GM18517 (cell line): ENCODE data around the gene ACAD11.
"Not testable (repeated sequence)": the region's sequence is repeated elsewhere in the genome, so short reads cannot be mapped to it uniquely, and the experiment has no call there.

Source experiments
- ATAC-seq: cut with Tn5 transposase; IDR thresholded peaks from one replicate; pipeline ENCODE4 v1.9.1; 2021; ENCODE audit warnings: mild to moderate bottlenecking, moderate library complexity; ENCODE audit not compliant: unreplicated experiment

ACAD11 gene

GRCh38 chr3:132606085-132606484 is 53.5 kb downstream of the ACAD11 start:
- no peak for ATAC-seq

- no peak for ATAC-seq
Measured at GRCh38 chr3:132605374-132605792, 54.2 kb downstream of the ACAD11 start.

- ATAC-seq, result not testable (repeated sequence)
Measured at GRCh38 chr3:132600614-132601013, 59.0 kb downstream of the ACAD11 start.

- ATAC-seq, result no peak
Measured at GRCh38 chr3:132598181-132598580, 61.4 kb downstream of the ACAD11 start.

- no peak for ATAC-seq
Measured at GRCh38 chr3:132597660-132598059, 61.9 kb downstream of the ACAD11 start.

- no peak for ATAC-seq
Measured at GRCh38 chr3:132596816-132597433, 62.7 kb downstream of the ACAD11 start, which contains the start of gene ACKR4. Gene ACKR4 (plus strand): TSS chr3:132597270. CDS start chr3:132600398, 3,128 bp downstream.

GRCh38 chr3:132596326-132596725 is 63.3 kb downstream of the ACAD11 start:
- ATAC-seq, result no peak

GRCh38 chr3:132595014-132595413 is 64.6 kb downstream of the ACAD11 start:
- no peak for ATAC-seq

- ATAC-seq, result no peak
Measured at GRCh38 chr3:132594498-132594897, 65.1 kb downstream of the ACAD11 start.

- no peak for ATAC-seq
Measured at GRCh38 chr3:132593947-132594323, 65.7 kb downstream of the ACAD11 start.

GRCh38 chr3:132593241-132593946 is 66.2 kb downstream of the ACAD11 start:
- ATAC-seq, result no peak

GRCh38 chr3:132592216-132592615 is 67.4 kb downstream of the ACAD11 start:
- ATAC-seq, result no peak

- ATAC-seq, result no peak
Measured at GRCh38 chr3:132587401-132587800, 72.2 kb downstream of the ACAD11 start.

- ATAC-seq, result no peak
Measured at GRCh38 chr3:132573797-132574211, 85.8 kb downstream of the ACAD11 start.

- no peak for ATAC-seq
Measured at GRCh38 chr3:132570016-132570415, 89.6 kb downstream of the ACAD11 start.

GRCh38 chr3:132569580-132569979 is 90.0 kb downstream of the ACAD11 start:
- no peak for ATAC-seq

- ATAC-seq, result no peak
Measured at GRCh38 chr3:132569153-132569552, 90.5 kb downstream of the ACAD11 start.

- no peak for ATAC-seq
Measured at GRCh38 chr3:132568422-132568821, 91.2 kb downstream of the ACAD11 start.

- no peak for ATAC-seq
Measured at GRCh38 chr3:132564070-132564465, 95.5 kb downstream of the ACAD11 start.

GRCh38 chr3:132563420-132564069 is 96.1 kb downstream of the ACAD11 start:
- ATAC-seq, result no peak

- no peak for ATAC-seq
Measured at GRCh38 chr3:132561003-132561402, 98.6 kb downstream of the ACAD11 start.
